ENCODE data around the gene TBX10. TPM values are rescaled to one million over a fixed set of nuclear protein-coding genes. Genes with fewer than 3 reads are reported as not detected.

TBX10 gene
- total and polyA plus RNA-seq, 2 of the 8 experiments (the other 6 are each of a cell fraction or from before 2014, with no cell fraction given), result 0.09 TPM; not detected in 1

DNA sequence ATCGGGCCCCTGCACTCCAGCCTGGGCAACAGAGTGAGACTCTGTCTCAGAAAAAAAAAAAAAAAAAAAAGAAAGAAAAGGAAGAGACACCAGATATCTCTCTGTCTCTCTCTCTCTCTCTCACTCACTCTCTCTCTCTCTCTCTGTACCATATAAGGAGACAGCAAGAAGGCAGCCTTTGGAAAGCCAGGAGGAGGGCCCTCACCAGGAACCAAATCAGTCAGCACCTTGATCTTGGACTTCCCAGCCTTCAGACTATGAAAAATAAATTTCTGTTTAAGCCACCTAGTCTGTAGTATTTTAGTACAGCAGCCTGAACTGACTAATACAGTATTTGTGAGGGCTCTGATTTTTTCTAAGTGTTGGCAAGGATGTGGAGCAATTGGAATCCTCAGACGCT, 48.4 kb upstream of the TBX10 start:
- no peaks in the 10 kb centered on the region for H3K36me3 ChIP-seq (ENCODE audit: control insufficient read depth in 2 of 4, insufficient read depth in 4 of 4, low read length in 3 of 4)
- H3K4me2 ChIP-seq (ENCODE audit: insufficient read depth in 1 of 2, low read depth in 2 of 2, low read length in 2 of 2), result no peak overlapping the region
- no peak overlapping the region for H4K8ac ChIP-seq (ENCODE audit: extremely low read depth, insufficient read depth, low read length)
- no peak overlapping the region for H2BK15ac ChIP-seq (ENCODE audit: low read length)
- H3K27me3 ChIP-seq (replicated peaks in 1 of 4; ENCODE audit: control insufficient read depth in 3 of 4, extremely low read depth in 1 of 4, insufficient read depth in 3 of 4, low read length in 3 of 4), result no peaks in the 10 kb centered on the region; a peak in 1 of 7 replicates
- no peak overlapping the region for H3K18ac ChIP-seq (ENCODE audit: extremely low read depth, low read length)
- H3K23ac ChIP-seq (ENCODE audit: insufficient read length), result no peak overlapping the region
- no peak overlapping the region for H3K9ac ChIP-seq (replicated peaks in 1 of 4; ENCODE audit: extremely low read depth in 1 of 4, low read depth in 3 of 4, low read length in 3 of 4)
- H2BK12ac ChIP-seq (ENCODE audit: low read depth, low read length), result no peak overlapping the region
- no peak for DNase-seq (ENCODE audit: low read depth in 1 of 2, low spot score in 2 of 2)
- ChIA-PET CTCF (ENCODE audit: partially characterized antibody) (no interaction called here), POLR2A (ENCODE audit: partially characterized antibody) (no interaction called here)
- H2BK5ac ChIP-seq (ENCODE audit: low read depth, low read length), result no peak overlapping the region
- no peak overlapping the region for H3K4ac ChIP-seq (replicated peaks; ENCODE audit: insufficient read length, low read depth, low read length)
- no peak for FAIRE-seq
- H3K9me3 ChIP-seq (ENCODE audit: insufficient read depth in 2 of 2, low read depth in 1 of 2, low read length in 1 of 2), result no peaks in the 10 kb centered on the region
- no peaks in the 10 kb centered on the region for H4K20me1 ChIP-seq (replicated peaks in 1 of 2; ENCODE audit: control insufficient read depth in 1 of 2, insufficient read depth in 2 of 2, low read length in 2 of 2)
- H3K27ac ChIP-seq (ENCODE audit: low read depth, low read length), result no peak overlapping the region
- H4K5ac ChIP-seq (ENCODE audit: insufficient read length, low read depth, low read length), result no peak overlapping the region
- no peak overlapping the region for H3K4me3 ChIP-seq (ENCODE audit: extremely low read depth in 1 of 4, insufficient read depth in 2 of 4, low read depth in 3 of 4, low read length in 4 of 4)
- H3K23me2 ChIP-seq (ENCODE audit: low read depth, low read length), result no peaks in the 10 kb centered on the region
- WGBS, 2 experiments (ENCODE audit: extremely low coverage in 1 of 2, insufficient coverage in 1 of 2, insufficient read length in 1 of 2, insufficient replicate concordance in 2 of 2, low coverage in 1 of 2, low lambda C conversion rate in 2 of 2, missing lambda C conversion rate in 1 of 2), result 95% methylated on average over 1 of the region's 2 CpGs; no CpG with 5 or more reads in 1 of the 2 experiments
- H3K14ac ChIP-seq (ENCODE audit: insufficient read length), result no peak overlapping the region
- no peaks in the 10 kb centered on the region for H3K79me1 ChIP-seq (ENCODE audit: low read depth, low read length)
- 0 out of 7 replicates have a peak, but pooled peaks cover 0 to 3% (median 0%) of the 10 kb centered on the region in 4 experiments for H3K4me1 ChIP-seq (replicated peaks in 1 of 4; ENCODE audit: control insufficient read depth in 3 of 4, insufficient read depth in 4 of 4, low read length in 3 of 4)
- H4K91ac ChIP-seq (replicated peaks; ENCODE audit: insufficient read length, low read length), result no peak overlapping the region
- H2BK20ac ChIP-seq (ENCODE audit: low read length), result no peak overlapping the region
- no peak overlapping the region for H2BK120ac ChIP-seq (replicated peaks; ENCODE audit: low read depth, low read length)
- H2AK5ac ChIP-seq (ENCODE audit: low read depth, low read length), result no peak overlapping the region
- H3K56ac ChIP-seq (replicated peaks; ENCODE audit: insufficient read length, low read depth, low read length), result no peak overlapping the region
- no peaks in the 10 kb centered on the region for H3K79me2 ChIP-seq (ENCODE audit: control insufficient read depth in 1 of 2, insufficient read depth in 2 of 2, low read length in 2 of 2)
- H2AFZ ChIP-seq (ENCODE audit: low read length), result no peak overlapping the region
- TF ChIP-seq SP1 (IDR thresholded peaks at IDR 0.05; ENCODE audit: low read depth, low read length) (no peak), NRF1 (IDR thresholded peaks at IDR 0.05; ENCODE audit: low read depth, low read length) (no peak), ATF3 (IDR thresholded peaks at IDR 0.05; ENCODE audit: insufficient read depth, low read depth, low read length) (no peak), CTBP2 (IDR thresholded peaks at IDR 0.05; ENCODE audit: borderline replicate concordance, insufficient read depth, insufficient read length, low read length) (no peak), EP300 (IDR thresholded peaks at IDR 0.05; ENCODE audit: borderline replicate concordance in 1 of 2, low read depth in 2 of 2, low read length in 2 of 2) (no peak), ZNF274 (IDR thresholded peaks at IDR 0.05; ENCODE audit: borderline replicate concordance, extremely low read depth, low read length) (no peak), SIN3A (conservative IDR thresholded peaks at IDR 0.05 in 1 of 2, IDR thresholded peaks at IDR 0.05 in 1 of 2; ENCODE audit: low read depth in 1 of 2, low read length in 2 of 2) (no peak), GTF2F1 (IDR thresholded peaks at IDR 0.05; ENCODE audit: borderline replicate concordance, low read depth, low read length) (no peak), RBBP5 (IDR thresholded peaks at IDR 0.05; ENCODE audit: borderline replicate concordance, low read depth, low read length) (no peak), RAD21 (IDR thresholded peaks at IDR 0.05 in 1 of 2, conservative IDR thresholded peaks at IDR 0.05 in 1 of 2; ENCODE audit: low read depth in 2 of 2, low read length in 2 of 2) (no peak), MAFK (IDR thresholded peaks at IDR 0.05; ENCODE audit: low read depth, low read length) (no peak)
- TF ChIP-seq, protein P1, sequence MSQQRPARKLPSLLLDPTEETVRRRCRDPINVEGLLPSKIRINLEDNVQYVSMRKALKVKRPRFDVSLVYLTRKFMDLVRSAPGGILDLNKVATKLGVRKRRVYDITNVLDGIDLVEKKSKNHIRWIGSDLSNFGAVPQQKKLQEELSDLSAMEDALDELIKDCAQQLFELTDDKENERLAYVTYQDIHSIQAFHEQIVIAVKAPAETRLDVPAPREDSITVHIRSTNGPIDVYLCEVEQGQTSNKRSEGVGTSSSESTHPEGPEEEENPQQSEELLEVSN (IDR thresholded peaks at IDR 0.05), result no peak
